Measurements from ENCODE around the gene MPDU1.
A peak's percentile ranks its signal among the peaks of the same experiment; 100 is the strongest.
"Not testable (repeated sequence)": the region's sequence is repeated elsewhere in the genome, so short reads cannot be mapped to it uniquely, and the experiment has no call there.

The MPDU1 gene

DNA sequence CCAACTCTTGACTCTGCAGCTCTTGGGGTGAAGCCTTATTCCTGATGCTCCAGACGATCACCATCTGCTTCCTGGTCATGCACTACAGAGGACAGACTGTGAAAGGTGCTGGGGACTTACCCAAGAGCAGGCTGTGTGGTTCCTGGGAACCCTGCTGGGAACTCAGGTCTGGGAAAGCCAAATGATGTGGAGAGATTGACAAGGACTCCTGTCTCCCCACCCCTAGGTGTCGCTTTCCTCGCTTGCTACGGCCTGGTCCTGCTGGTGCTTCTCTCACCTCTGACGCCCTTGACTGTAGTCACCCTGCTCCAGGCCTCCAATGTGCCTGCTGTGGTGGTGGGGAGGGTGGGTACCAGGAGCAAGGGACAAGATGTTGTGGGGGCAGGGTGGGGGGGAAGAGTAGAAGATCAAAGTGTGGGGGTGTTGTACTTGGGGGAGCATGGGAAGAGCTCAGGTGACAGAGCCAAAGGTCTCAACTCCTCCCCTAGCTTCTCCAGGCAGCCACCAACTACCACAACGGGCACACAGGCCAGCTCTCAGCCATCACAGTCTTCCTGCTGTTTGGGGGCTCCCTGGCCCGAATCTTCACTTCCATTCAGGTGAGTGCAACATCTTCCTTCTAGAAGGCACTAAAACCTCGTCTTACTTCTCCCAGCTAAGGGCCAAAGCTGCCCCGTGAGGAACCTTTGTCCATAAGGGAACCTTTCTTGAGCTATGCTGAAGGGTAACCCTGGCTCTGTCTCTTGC is 3.2 kb downstream of the MPDU1 start:
- Mint-ChIP-seq H3K27ac (no peak overlapping the region), H3K4me3 (no peak overlapping the region), H3K36me3 (ENCODE audit: low read depth) (peaks cover 25% of the 10 kb centered on the region)

DNA sequence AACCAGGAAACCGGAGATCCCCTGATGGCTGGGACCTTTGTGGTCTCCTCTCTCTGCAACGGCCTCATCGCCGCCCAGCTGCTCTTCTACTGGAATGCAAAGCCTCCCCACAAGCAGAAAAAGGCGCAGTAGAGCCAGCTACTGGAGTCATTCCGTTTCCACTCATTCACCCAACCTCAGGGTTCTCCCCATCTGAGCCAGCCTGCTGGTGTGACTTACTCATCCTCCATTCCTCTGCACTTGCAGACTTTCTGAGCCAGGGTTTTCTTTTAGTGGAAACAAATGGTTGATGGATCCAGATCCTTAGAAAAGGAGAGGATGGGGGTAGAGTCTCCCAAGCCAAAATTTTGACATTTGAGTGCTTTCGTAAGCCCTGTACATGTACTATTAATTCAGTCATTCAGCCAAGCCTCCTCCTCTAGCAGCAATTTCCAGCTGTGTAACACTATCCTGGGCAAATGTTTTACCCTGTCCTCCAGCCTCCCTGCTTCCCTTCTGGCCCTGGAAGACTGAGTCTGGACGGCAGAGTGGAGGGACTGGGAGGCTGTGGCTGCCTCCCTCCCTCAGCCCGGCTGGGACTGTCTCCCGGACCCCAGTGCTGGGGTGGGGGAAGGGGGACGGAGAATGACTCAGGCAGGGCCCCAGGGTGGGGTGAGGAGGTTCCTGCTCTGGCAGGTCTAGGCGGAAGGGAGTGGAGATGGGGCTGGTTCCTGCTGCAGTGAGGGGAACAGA is 3.9 kb downstream of the MPDU1 start:
- Mint-ChIP-seq H3K9me3 (no peaks in the 10 kb centered on the region), H3K4me1 (ENCODE audit: low read depth) (peaks cover 17% of the 10 kb centered on the region), H3K27ac (no peak overlapping the region), H3K36me3 (ENCODE audit: low read depth) (peaks cover 25% of the 10 kb centered on the region), H3K4me3 (no peak overlapping the region), H3K27me3 (ENCODE audit: low read depth) (no peaks in the 10 kb centered on the region)

More for the DNA sequence above, 3.2 kb downstream of the MPDU1 start:
- Mint-ChIP-seq H3K27me3 (ENCODE audit: low read depth) (no peaks in the 10 kb centered on the region), H3K9me3 (no peaks in the 10 kb centered on the region), H3K4me1 (ENCODE audit: low read depth) (peaks cover 19% of the 10 kb centered on the region)

DNA sequence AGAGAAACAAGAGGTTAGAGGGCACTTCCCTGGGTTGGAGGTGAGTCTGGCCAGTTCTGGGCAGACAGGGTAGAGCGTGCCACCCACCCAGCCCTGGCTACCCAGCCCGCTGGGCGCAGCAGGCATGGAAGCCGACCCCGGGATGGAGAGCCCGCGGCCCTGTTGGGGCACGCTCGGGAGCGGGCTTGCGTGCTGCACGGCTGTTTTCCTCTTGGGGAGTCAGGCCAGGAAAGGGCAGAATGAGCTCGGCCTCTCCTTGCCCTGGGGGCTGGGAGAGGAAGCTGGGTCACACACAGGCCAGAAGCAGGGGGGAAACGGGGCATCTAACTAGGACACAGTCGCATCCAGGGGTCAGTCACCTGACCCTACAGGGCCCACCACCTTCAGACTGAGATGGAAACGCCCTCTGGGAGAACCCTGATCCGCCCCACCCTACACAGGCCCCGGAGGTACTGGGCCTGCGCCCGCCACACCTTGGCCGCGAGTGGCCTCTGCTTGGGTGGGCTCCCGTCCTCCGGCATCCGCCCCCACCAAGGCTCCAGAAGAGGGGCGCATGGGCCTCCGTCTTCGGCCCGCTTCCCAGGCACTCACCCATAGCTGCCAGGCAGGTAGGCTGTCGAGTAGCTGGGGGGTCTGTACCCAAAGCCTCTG is 5.0 kb downstream of the MPDU1 start:
- Mint-ChIP-seq H3K27ac (no peak overlapping the region), H3K9me3 (no peaks in the 10 kb centered on the region), H3K4me3 (no peak overlapping the region), H3K4me1 (ENCODE audit: low read depth) (peaks cover 13% of the 10 kb centered on the region), H3K27me3 (ENCODE audit: low read depth) (no peaks in the 10 kb centered on the region), H3K36me3 (ENCODE audit: low read depth) (peaks cover 31% of the 10 kb centered on the region)

DNA sequence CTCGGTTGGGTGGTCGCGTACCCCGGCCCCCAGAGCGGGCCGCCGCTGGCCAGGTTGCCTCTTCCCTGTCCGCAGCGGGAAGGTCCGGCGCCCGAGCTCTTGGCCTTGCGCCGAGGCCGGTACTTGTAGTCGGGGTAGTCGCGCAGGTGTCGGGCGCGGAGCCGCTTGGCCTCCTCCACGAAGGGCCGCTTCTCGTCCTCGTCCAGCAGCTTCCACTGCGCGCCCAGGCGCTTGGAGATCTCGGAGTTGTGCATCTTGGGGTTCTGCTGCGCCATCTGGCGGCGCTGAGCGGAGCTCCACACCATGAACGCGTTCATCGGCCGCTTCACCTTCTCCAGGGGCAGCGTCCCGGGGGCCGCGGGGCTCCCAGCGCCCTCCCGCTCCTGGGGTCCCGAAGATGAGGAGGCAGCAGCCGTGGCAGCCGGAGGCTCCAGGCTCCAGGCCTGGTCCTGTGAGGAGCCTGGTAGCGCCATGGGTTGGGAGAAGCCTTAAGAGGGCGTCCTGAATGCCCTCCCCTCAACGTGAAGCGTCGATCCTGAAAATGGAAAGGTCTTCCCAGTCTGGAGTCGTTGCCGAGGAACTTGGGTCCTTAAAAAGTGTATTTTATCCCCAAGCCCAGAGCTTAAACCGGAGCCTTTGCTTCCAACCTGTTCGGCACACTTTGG is 5.7 kb downstream of the MPDU1 start:
- Mint-ChIP-seq H3K4me3 (no peak overlapping the region), H3K27ac (no peak overlapping the region), H3K4me1 (ENCODE audit: low read depth) (peaks cover 12% of the 10 kb centered on the region), H3K9me3 (no peaks in the 10 kb centered on the region), H3K36me3 (ENCODE audit: low read depth) (peaks cover 36% of the 10 kb centered on the region), H3K27me3 (ENCODE audit: low read depth) (no peaks in the 10 kb centered on the region)

DNA sequence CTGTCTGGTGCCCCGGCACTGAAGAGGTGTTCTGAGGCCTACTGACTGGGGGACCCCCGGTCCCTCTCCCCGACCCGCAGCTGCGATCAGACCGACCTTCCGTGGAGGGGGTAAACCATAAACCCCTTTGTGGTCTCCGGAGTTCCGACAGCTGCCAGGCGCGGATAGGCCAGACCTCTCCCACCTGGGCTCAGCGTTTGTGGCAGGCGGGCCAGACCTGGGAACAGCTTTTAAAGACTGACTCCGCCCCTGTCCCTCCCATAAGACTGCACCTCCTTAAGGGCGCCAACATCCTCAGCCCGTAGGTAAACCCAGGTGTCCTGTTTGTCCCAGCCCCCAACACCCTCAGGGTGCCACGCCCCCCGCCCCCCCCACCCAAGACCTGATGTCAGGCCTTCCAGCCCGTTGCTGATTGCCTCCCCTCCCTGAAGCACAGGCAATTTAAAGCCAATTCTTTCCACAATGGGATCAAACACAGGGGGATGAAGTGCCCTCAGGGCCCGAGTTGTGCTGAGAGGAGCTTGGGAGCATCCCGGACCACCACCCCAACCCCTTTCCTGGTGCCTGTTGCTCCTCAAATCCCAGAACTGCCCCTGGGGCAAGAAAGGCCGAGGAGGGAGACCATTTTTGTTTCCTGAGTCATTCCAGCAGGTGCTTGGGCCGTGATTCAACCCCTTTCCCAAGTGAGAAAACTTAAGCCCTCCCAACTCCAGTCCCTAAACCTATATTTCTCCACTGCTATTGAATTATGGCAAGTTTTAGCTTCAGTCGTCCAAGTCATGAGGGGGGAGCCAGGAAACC is 6.4 kb downstream of the MPDU1 start, which contains the start of gene SOX15:
TSS of gene SOX15 (minus strand) at position 204 of the 801 bp plus-strand sequence. CDS start 418 bp downstream, outside the sequence.
- Mint-ChIP-seq H3K27ac (no peak within 1 kb of the TSS), H3K4me3 (no peak within 1 kb of the TSS), H3K36me3 (ENCODE audit: low read depth) (peaks cover 38% of the 10 kb centered on the region), H3K9me3 (no peaks in the 10 kb centered on the region), H3K4me1 (ENCODE audit: low read depth) (peaks cover 8% of the 10 kb centered on the region), H3K27me3 (ENCODE audit: low read depth) (no peaks in the 10 kb centered on the region)

DNA sequence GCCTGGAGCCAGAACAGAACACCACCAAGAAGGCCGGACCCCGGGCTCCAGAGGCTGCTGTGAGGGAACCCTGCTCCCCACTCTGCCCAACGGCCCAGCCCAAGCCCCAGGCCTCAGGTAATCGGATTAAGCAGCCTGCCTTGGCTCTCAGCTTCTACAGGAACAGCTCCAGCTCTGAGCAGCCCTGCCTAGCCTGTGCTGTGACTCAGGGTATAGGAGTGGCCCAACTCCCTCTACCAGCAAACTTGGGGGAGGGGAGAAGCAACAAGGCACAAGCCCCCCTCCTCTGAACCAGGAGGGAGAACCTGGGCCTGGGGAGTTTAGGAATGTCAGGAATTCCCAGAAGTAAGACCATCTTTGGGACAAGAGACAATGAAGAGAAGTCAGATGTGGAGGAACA is 7.1 kb downstream of the MPDU1 start:
- H3K4me3 Mint-ChIP-seq: no peak overlapping the region
- peaks cover 7% of the 10 kb centered on the region for H3K4me1 Mint-ChIP-seq (ENCODE audit: low read depth)
- H3K27ac Mint-ChIP-seq: no peak overlapping the region
- H3K36me3 Mint-ChIP-seq (ENCODE audit: low read depth): peaks cover 44% of the 10 kb centered on the region
- H3K27me3 Mint-ChIP-seq (ENCODE audit: low read depth): no peaks in the 10 kb centered on the region
- H3K9me3 Mint-ChIP-seq: no peaks in the 10 kb centered on the region

DNA sequence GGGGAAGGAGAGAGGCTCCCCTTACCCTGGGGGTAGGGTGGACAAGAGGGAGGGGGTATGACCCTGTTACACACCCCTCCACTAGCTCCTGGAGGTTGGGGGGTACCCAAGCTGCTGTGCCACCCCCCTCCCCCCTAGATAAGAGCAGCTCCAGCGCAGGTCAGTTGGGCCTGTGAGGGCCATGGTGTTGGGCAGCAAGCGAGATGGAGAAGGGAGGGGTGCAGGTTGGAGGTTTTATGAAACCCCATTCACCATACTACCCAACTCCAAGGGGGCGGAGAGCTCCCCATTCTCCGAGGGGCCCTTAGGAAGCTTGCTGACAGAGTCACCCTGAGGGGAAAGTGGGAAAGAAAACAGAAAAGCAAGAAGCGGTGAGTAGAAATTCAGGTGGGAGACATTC is 7.9 kb downstream of the MPDU1 start:
- no peaks in the 10 kb centered on the region for H3K27me3 Mint-ChIP-seq (ENCODE audit: low read depth)
- H3K4me3 Mint-ChIP-seq: no peak overlapping the region
- no peak overlapping the region for H3K27ac Mint-ChIP-seq
- H3K36me3 Mint-ChIP-seq (ENCODE audit: low read depth): peaks cover 46% of the 10 kb centered on the region
- H3K4me1 Mint-ChIP-seq (ENCODE audit: low read depth): peaks cover 6% of the 10 kb centered on the region
- H3K9me3 Mint-ChIP-seq: no peaks in the 10 kb centered on the region

DNA sequence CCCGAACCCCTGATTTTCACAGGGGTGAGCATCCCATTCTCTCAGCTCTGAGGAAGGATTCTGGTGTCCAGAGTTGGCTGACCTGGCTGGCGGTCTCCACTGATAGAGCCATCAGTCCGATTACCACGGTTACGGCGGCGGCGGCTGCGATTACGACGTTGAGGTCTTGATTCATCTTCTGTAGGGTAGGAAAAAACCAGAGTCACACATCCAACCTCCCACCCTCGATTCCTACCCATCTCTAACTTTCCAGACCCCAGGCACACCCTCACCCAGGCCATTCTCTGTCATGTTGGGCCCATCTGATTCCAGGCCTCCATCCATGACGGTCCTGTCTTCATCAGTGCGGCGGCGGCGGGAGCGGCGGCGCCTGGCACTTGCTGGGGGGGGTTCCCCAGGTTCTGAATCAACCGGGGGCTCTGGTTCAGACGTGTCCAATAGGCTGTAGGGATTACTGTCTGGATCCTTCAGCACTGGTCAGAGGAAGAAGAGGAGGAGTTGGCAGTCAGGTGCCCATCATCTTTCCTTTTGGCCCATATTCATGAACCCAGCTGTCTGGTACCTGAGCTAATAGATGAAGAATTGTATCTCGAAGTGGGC is 8.9 kb downstream of the MPDU1 start:
- Mint-ChIP-seq H3K9me3 (no peaks in the 10 kb centered on the region), H3K4me3 (no peak overlapping the region), H3K27me3 (ENCODE audit: low read depth) (no peaks in the 10 kb centered on the region), H3K27ac (no peak overlapping the region), H3K36me3 (ENCODE audit: low read depth) (peaks cover 43% of the 10 kb centered on the region), H3K4me1 (ENCODE audit: low read depth) (peaks cover under 1% of the 10 kb centered on the region)

DNA sequence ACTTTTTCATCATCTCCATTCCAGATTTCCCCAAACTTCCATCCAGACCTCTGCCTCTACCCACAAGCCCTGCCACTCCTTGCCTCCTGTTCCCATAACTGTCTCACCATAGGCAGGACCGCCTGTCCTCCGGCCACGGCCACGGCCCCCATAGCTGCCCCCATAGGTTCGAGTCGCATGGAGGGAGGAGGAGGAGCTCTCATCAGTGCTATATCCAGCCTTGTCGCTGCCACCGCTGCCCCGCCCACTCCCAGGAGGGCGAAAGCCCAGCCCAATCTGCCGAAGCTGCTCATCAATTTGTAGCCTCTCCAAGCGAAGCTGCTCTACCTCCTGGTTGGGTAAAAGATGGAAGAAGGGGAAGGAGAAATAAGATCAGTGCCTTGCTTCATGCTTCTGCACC is 9.6 kb downstream of the MPDU1 start:
- Mint-ChIP-seq H3K27ac (no peak overlapping the region), H3K9me3 (no peaks in the 10 kb centered on the region), H3K4me1 (ENCODE audit: low read depth) (no peaks in the 10 kb centered on the region), H3K4me3 (no peak overlapping the region), H3K36me3 (ENCODE audit: low read depth) (peaks cover 39% of the 10 kb centered on the region), H3K27me3 (ENCODE audit: low read depth) (no peaks in the 10 kb centered on the region)

DNA sequence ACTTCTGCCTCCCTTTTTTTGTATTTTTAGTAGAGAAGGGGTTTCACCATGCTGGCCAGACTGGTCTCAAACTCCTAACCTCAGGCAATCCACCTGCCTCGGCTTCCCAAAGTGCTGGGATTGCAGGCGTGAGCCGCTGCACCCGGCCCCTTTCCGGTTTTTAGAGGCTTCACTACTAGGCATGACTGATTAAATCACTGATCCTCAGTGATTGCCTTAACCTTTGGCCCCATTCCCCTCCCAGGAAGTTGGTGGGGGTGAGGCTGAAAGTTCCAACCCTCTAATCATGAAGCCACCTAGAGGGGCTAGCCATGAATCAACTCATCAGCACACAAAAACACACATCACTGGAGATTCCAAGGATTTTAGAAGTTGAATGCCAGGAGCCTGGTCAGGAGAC is 13.9 kb downstream of the MPDU1 start:
- H3K27ac Mint-ChIP-seq; H3K4me3 Mint-ChIP-seq; H3K27me3 Mint-ChIP-seq (ENCODE audit: low read depth); H3K4me1 Mint-ChIP-seq (ENCODE audit: low read depth); H3K9me3 Mint-ChIP-seq: not testable (repeated sequence)
- H3K36me3 Mint-ChIP-seq (ENCODE audit: low read depth): peaks cover 38% of the 10 kb centered on the region

DNA sequence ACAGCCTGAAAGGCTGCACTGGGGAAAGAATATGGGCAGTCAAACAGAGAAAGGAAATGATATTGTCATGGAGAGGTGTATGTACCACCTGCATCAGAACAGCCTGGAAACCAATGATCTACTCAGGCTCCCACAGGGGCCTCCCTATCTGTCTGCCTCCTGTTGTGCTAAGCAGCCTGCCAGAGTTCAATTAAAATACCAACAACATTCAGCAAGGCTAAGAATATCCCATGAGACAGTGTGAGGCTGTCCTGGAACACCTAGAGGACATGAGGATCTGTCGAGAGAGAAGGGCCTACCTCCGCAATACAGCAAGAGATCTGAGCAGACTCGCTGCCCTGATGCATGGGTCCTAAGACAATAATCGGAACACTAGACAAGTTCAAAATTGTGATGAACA is 22.6 kb downstream of the MPDU1 start:
- Mint-ChIP-seq H3K36me3 (ENCODE audit: low read depth) (peaks cover 26% of the 10 kb centered on the region), H3K4me3 (no peak overlapping the region), H3K27ac (no peak overlapping the region), H3K4me1 (ENCODE audit: low read depth) (peaks cover 8% of the 10 kb centered on the region), H3K27me3 (ENCODE audit: low read depth) (no peaks in the 10 kb centered on the region), H3K9me3 (no peaks in the 10 kb centered on the region)

DNA sequence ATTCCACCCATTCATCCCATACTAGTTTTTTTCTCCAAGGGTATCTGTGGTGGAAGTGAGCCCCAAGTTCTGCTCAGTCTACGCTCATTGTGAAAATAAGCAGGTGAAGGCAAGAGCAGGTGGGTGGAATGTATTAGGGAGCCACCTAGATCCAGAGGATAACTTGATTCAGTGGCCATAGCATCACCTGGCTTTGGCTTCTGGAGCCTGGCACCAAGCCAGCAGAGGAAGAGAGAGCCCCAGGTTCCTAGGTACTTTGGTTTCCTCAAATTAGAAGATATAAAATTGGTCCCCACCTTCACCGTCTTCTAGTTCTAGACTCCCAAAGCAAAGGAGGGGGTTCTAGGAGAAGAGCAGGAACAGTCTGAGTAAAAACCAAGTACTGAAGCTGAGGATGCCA is 27.0 kb downstream of the MPDU1 start:
- Mint-ChIP-seq H3K9me3 (no peaks in the 10 kb centered on the region), H3K4me3 (no peak overlapping the region), H3K4me1 (ENCODE audit: low read depth) (peaks cover 32% of the 10 kb centered on the region), H3K27me3 (ENCODE audit: low read depth) (no peaks in the 10 kb centered on the region), H3K36me3 (ENCODE audit: low read depth) (peaks cover 13% of the 10 kb centered on the region), H3K27ac (no peak overlapping the region)

DNA sequence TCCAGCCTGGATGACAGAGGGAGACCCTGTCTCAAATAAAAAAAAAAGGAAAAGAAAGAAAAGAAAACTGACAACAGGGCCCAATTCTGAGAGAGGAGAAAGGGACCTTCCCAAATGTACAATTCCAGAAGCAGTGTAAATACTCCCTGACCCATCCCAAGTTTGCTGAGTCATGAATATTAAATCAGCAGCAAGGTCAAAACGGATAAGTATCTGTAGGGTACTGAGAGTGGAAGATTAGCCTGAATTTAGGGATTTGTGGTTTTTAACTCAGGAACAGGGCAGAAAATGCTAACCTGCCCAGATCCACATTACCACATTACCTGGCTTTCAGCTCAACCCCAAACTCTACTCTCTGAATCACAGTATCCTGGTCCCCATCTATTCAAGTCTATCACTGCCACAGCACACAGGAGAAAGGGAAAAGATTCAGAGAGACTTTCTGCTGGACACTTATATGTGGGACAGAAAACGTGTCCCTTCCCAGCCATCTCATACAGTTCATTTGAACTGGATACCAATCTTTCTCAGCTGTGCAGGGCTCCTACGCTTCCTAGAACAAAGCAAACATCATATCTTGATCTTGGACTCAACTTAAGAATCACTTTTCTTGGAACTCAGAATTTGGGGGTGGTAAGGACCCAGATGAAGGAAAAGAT is 28.1 kb downstream of the MPDU1 start:
- H3K9me3 Mint-ChIP-seq: no peaks in the 10 kb centered on the region
- H3K4me1 Mint-ChIP-seq (ENCODE audit: low read depth): peaks cover 30% of the 10 kb centered on the region
- H3K27ac Mint-ChIP-seq: no peak overlapping the region
- H3K27me3 Mint-ChIP-seq (ENCODE audit: low read depth): no peaks in the 10 kb centered on the region
- peak overlapping the region; percentile 64 for H3K4me3 Mint-ChIP-seq
- peaks cover 6% of the 10 kb centered on the region for H3K36me3 Mint-ChIP-seq (ENCODE audit: low read depth)

All from T-helper 1 cell treated with Interleukin-12 subunit alpha and Interleukin-12 subunit beta and Interleukin-4 antibody, amounts not matched to agents 30 μg/mL and 1 μg/mL, for 36 hours (primary cell).